ENCODE data around the gene GABRG3.
"Not testable (repeated sequence)": the region's sequence is repeated elsewhere in the genome, so short reads cannot be mapped to it uniquely, and the experiment has no call there.

Gene GABRG3

DNA sequence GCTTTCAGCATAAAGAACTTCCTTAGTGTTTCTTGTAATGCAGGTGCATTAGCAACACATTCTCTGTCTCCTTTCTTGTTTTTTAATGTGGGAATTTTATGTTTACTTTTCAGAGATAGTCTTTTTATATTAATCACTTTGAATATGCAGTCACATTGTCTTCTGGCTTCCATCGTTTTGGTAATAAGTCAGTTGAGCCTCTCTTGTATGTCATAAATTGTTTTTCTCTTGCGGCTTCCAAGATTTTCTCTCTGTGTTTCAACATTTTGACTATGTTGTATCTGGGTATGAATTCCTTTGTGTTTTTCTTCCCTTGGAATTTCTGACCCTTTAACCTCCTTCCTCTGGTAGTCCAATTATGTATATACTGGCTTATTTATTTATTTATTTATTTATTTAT is 25.3 kb downstream of the GABRG3 start:
- no peak for DNase-seq (ENCODE audit: low read depth)

DNA sequence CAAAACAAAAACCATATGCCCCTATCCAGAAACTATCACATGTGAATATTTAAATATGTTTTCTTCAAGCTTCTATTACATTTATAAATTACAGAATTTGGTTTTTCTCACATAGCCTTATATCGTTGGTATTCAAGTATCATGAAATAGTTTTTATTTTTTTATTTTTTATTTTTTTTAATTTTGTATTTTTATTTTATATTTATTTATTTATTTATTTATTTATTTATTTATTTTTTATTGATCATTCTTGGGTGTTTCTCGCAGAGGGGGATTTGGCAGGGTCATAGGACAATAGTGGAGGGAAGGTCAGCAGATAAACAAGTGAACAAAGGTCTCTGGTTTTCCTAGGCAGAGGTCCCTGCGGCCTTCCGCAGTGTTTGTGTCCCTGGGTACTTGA is 32.0 kb downstream of the GABRG3 start:
- not testable (repeated sequence) for DNase-seq (ENCODE audit: low read depth)

DNA sequence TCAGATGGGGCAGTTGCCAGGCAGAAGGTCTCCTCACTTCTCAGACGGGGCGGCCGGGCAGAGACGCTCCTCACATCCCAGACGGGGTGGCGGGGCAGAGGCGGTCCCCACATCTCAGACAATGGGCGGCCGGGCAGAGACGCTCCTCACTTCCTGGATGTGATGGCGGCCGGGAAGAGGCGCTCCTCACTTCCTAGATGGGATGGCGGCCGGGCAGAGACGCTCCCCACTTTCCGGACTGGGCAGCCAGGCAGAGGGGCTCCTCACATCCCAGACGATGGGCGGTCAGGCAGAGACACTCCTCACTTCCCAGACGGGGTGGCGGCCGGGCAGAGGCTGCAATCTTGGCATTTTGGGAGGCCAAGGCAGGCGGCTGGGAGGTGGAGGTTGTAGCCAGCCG is 33.2 kb downstream of the GABRG3 start:
- not testable (repeated sequence) for DNase-seq (ENCODE audit: low read depth)

DNA sequence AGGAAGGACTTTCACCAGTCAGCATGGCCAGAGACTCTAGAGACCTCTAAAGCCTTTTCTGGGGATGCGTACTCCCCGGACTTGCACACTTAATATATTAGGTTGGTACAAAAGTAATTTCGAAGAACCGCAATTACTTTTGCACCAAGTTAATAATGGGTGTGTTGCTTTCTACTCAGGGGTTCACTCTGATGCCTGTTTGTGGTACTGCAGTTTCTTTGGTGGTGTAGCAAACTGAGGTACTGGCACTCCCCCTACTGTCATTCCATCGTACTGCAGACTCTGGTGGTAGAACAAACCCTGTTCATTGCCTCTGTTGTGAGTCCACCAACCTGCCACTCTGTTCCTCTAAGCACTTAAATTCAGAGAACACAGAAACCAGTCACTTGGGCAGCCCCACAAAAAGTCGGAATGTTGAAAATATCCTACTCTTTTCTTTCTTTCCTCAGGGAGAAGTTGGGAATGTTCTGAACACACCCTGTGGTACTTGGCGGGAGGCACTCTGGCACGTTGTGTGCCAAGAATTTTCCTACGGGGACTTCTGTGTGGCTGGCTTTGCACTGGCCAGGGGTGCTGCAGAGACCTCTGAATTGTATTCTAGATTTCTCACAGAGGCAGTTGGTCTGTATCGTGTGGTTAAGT is 46.3 kb downstream of the GABRG3 start:
- peak; percentile 18 for DNase-seq (ENCODE audit: low read depth)

DNA sequence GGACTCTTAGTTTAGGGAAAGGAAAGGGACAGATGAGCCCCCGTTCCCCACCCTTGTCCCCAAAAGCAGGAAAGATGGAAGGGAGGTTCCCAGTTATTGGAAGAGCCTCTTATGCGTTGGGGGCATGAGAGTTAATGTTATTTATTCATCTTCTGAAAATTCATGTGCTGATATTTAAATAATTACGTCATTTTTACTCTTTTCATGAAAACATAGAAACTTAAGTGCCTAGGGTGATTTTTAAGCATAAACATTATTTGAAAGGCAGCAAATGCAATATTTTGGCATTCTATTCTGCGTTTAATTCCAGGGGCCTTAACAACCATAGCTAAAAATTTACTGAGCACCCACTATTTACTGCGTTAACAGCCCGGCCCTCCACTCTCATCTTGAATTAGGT is 48.7 kb downstream of the GABRG3 start:
- DNase-seq (ENCODE audit: low read depth) = no peak

DNA sequence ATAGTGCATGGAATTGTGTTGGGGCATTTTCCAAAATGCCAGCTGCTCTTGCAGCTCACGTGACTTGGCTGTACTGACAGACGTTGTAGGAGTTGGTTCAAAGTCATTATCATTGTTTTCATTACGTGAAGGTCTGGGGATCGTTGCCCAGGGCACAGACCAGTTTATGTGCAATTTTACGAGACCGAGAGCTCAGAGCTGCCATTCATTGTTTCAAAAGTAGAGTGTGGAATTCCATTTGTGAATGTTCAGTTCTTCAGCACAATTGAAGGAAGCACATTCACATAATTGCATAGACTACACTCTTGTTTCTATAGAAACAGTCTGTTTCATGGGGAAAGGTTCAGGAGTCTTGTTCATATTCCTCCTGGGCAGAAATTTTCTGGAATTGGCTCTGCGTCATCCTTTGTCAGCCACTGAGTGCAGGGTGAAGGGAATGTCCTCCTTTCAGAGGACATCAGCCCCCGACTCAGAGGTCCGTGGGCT is 54.5 kb downstream of the GABRG3 start:
- DNase-seq (ENCODE audit: low read depth) = no peak

DNA sequence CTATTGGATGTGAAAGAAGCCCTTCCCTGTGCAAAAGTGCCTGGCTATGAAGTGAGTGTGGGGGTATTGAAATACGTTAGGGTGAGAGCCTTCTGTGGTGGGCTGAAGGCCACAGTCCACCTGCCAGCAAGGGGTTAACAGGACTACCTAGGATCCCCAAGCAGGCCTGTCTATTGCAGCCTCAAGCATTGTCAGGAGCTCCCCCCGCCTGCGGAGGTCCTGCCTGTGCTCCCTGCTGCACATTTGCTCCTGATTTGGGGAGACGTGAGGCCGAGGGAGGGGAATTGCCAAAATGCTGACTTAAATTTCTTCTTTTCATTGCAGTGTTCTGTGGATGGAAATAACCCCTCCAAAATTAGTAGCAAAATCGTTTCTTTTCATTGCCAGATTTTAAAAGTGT is 56.2 kb downstream of the GABRG3 start:
- DNase-seq (ENCODE audit: low read depth) = no peak

DNA sequence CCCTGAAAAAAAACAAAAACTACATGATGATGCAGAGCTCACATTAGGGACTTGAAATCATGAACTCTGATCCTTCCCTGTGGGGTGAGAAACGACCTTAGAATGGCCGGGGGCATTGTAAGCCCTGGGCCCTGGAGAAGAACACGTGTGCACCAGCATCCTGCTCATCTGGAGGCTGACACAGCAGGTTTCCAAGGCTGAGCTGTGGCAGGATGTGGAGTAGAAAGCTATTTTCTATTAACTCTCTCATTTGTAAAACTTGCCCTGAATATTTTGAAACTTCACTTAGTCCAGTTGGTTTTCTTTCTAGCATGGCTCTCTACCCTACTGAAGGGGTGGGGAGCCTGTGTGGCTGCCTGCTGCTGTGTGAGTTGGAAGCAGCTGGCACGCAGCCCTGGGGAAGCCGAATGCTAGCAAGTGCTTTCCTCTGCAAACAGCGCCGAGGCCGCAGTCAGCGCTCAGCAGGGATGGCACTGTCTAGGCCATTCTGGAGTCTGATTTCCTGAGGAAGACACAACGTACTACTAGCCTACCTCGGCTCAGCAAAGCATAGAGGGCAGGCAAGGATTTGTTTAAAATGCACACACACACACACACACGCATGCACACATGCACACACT is 58.0 kb downstream of the GABRG3 start:
- no peak for DNase-seq (ENCODE audit: low read depth)

DNA sequence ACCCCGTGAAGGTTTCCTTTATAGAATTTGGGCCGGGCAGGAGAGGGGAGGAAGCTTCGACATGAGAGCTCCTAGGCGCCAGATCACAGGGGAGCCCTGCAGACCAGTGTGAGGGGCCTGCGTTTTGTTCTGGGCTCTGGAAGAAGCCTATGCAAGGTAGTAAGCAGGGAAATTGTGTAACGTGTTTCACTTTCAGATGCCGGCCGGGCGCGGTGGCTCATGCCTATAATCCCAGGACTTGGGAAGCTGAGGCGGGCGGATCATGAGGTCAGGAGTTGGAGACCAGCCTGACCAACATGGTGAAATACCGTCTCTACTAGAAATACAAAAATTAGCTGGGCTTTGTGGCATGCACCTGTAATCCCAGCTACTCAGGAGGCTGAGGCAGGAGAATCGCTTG is 65.2 kb downstream of the GABRG3 start:
- DNase-seq (ENCODE audit: low read depth) = no peak

DNA sequence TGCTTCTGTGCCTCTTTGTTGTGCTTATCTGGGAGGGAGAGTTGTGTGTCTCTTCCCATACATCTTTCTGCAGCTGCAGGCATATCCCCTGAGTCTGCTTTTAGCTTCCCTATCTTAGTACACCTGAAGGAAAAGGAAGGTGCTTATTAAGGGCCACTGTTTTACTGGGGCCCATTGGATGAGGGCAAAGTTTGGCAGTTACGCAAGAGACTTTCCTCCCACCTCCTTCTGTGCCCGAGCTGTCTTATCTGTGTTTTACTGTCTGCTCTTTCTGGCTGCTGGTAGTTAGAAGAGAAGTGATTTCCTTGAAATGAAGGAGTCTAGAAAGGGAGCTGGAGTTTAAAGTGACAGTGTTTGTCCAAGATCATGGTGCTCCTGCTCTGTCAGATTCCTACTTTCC is 66.5 kb downstream of the GABRG3 start:
- DNase-seq (ENCODE audit: low read depth) = no peak

DNA sequence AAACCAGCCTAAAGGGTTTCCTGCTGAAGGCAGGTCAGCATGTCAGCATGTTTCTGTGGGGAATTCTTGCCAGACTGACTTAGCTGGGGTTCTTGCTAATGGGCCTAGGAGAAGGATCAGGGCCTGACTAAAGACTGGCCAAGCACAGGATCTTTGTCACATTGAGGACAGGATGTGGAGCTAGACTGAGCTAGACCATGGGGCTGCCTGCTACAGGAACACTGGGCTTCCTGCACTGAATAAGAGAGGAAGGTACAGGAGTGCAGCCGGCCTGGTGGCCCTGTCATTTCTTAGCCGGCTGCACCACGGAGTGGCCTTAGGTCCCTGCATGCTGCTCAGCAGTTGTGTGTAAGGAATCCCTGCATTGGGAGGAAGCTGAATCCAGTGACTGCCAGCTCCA is 68.2 kb downstream of the GABRG3 start:
- no peak for DNase-seq (ENCODE audit: low read depth)

DNA sequence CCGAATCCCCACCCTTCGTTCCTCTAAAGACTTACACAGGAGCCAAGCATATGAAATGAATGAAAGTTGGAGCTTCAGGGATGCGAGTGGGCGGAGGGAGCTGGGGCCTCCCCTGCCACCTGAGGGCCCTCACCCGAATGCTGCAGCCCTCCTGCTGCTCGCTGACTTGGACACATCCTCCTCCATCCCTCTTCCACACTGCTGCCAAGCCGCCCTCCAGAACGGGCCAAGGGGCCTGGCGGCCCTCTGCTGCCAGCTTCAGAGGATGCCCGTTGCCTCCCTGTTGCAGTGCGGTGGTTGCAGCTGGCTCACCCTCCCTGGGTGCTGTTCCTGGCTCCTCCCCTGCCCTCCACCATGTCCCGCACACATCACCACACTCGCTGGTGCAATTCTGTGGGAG is 71.2 kb downstream of the GABRG3 start:
- no peak for DNase-seq (ENCODE audit: low read depth)

DNA sequence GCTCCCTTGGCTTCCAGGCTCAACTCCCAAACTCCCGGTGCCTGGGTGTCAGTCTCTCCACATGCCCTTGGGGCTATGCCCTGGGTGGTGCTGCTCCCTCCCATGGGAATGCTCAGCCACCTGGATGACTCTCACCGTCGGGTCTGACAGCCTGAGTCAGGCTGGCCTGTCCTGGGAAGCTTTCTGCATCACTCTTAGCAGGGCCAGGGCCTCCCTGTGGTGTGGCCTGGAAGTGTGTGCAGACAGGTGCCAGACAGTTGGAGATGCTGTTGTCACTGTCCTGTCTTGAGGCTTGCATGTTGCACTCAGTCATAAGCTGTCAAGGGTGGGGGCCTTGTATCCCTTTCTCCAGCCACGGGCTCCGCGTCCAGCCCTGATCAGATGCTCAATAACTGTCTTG is 71.7 kb downstream of the GABRG3 start:
- no peak for DNase-seq (ENCODE audit: low read depth)

DNA sequence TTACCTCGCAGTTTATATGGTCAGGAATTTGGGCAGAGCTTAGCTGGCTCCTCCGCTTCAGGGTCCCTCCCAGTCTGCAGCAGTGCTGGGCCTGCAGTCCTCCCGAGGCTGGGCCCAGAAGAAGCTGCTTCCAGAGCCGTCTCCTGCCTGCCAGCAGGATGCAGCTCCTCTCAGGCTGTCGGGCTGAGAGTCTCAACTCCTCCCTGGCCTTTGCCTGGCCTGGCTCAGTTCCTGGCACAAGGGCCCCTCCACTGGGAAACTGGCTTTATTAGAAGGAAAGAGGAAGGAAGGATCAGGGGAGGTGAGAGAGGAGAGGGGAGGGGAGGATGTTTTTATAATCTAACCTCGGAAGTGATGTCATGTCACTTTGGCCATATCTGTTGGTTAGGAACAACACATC is 72.8 kb downstream of the GABRG3 start:
- DNase-seq (ENCODE audit: low read depth) = no peak

DNA sequence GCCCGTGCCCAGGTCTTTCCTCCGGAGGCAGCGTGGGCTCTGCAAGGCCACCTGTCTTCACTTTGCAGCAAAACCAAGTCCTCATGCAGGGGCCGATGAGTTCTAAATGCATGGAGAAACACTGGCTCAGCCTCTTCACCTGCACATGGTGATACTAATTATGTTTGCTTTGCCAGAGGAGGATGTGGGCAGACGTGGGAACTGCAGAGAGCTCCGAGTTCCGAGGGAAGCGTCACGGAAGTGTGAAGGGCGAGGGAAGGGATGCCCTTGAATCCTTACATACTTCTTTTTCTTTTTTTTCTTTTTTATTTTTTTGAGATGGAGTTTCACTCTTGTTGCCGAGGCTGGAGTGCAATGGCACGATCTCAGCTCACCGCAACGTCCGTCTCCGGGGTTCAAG is 74.8 kb downstream of the GABRG3 start:
- no peak for DNase-seq (ENCODE audit: low read depth)

DNA sequence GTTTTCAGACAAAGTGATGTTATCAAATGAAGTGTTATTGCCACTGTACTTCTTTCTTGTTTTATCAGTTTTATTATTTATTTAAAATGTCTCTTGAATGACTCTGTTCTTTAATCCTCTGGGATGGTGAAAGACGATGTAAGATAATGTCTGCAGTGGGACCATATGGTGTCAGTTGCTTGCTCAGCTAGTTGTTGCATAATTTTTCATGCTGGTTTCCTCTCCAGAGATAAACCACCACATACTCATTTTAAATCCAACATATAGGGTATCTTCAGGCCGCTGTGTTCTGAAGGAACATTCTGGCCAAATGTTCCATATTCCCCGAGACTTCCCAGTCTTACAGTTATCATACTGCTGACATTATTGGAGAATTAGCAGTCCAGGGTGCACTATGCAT is 75.9 kb downstream of the GABRG3 start:
- no peak for DNase-seq (ENCODE audit: low read depth)

DNA sequence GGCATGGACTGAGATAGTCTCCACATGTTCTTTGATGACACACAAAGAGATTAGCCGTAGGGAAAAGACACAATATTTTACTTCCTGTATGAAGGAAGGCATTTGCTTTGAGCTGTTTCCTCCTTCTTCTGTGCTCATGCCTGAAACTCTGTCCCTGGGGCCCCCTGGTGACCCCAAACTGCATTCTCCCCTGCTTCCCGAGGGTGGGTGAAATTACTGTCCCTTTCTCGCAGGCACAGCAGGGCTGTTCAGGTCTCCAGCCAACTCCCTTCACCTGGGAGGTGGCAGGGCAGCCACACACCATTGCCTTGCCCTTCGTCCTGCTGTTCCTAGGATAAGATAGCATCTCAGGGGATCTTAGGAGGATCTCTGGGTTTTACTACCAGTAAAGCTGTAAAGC is 79.2 kb downstream of the GABRG3 start:
- DNase-seq (ENCODE audit: low read depth) = no peak

DNA sequence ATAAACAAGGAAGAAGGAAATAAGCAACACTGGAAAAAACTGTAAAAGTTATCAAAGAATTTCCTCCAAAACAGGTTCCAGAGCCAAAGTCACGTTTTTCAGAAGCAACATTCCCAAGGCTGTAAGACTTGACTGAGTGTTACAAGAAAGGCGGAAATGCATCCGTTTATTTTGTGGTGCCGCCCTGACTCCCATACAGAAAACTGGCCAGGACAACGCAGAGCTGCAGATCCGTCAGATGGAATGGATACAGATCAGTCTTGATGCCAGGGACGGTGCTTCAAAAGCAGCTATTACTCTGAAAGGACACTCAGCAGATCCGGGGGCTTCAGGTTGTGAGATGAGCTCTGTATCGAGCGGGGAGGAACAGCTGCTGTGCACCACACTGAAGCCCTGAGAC is 83.4 kb downstream of the GABRG3 start:
- DNase-seq (ENCODE audit: low read depth) = no peak

DNA sequence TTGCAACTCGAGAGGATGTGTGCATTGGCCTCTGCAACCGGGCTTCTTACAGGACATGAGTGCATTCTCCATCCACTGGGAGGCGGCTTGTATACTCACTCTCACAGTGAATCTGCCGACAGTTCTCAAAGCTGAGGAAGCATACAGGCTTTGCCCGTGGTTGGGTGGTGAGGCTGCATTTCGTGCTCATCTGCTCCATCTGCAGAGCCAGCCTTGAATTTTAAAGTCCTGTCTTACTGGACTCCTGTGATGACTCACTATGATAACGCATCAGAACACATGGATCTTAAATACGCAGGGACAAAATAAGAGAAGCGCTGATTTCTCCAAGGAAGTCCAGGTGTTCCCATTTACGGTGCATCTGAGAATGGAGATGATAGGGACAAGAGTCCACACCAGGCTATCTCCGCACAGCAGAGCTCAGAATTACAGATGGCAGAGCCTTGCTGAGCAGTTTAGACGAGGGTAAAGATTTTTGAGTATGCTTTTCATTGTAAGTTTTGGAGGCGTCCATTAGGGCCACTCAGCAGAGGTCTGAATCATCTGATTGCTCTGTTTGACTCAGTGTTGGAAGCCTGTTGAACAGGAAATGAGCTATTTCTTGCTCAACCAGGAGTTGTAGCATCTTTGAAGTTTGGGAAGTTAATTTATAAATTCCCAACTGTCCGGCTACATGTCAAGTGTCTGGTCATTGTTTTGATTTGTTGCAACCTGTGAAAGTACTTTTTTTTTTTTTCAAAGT is 87.1 kb downstream of the GABRG3 start:
- DNase-seq (ENCODE audit: low read depth) = no peak

DNA sequence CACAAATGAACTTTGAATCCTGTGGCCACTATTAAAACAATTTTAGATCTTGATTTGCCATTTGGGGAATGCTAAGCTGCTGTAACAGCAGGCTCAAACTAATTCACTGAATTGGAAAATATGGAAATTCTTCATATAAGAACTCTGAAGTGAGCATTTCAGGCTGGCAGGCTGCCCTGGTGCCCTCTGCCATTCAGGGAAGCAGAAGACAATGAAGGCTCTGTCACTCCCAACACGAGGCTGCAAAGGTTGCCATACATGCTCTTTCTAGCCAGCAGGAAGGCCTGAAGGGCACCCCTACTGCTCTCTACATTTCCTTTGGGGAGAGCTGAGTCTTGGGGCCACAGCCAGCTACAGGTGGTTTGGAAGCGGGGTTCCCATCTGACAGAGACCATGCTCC is 88.0 kb downstream of the GABRG3 start:
- DNase-seq (ENCODE audit: low read depth) = no peak

DNA sequence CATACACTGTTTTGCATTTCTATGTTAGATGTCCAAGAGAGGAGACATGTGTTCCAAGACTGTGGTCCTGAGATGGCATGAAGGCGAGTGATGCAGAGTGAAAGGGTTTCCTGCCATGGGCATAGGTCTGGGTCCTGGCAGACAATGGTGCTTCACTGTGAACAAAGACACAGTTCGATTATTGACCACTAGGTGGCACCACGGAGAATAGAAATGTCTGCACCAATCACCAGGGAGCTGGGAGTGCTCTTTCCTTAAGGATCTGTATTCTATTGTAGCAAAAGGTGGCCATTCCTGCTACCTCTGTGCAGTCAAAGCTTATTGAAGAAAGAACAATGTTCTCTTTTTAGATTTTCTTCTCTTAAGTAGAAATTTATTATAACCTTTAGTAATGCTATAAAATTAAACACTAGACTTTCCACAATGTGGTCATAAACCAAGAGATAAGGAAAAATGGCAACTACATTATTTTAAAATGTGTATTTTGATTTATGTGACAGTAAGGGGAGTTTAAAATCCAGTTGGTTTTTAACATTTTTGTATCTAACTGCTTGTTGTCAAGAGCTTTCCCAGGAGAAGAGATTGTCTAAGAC is 88.7 kb downstream of the GABRG3 start:
- no peak for DNase-seq (ENCODE audit: low read depth)

DNA sequence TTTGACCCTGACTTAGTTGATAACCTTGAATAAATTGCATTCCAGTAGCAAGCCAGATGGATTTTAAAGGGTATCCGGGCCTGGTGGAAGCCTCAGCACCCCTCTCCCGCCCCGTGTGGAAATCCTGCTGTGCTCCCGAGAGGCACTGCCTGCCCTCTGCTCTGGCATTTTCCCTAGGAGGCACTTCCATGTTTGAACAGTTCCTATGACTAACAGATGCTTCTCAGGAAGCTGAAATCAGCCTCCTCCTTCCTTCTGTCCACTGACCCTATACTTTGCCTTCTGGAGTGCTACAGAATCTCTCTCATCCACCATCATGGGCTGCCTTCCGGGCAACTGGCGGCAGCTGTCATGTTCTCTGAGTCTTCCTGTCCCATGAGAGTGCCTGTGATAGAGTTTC is 90.8 kb downstream of the GABRG3 start:
- no peak for DNase-seq (ENCODE audit: low read depth)

DNA sequence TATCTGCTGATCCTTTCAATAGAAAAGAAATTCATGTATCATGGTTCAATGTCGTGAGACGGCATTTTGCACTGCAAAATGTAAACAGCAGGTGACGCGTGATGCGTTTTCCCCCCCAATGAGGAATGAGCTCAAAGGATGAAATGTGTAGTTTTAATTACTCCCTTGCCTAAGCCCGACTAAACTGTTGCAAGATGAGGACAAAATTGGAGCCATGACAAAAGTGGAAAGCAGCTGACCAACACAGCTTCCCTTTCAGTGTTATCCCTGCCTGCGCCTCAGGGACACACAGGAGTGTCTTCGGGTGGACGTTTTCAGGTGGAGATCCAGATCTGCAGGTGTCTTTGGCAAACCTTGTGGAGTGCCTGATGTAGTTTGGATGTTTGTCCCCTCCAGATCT is 92.0 kb downstream of the GABRG3 start:
- no peak for DNase-seq (ENCODE audit: low read depth)

Data from stromal cell of bone marrow (primary cell).